Measurements from ENCODE around the gene KRT76. TPM values are rescaled to one million over a fixed set of nuclear protein-coding genes. Genes with fewer than 3 reads are reported as not detected.

KRT76 gene
- total RNA-seq: not detected

DNA sequence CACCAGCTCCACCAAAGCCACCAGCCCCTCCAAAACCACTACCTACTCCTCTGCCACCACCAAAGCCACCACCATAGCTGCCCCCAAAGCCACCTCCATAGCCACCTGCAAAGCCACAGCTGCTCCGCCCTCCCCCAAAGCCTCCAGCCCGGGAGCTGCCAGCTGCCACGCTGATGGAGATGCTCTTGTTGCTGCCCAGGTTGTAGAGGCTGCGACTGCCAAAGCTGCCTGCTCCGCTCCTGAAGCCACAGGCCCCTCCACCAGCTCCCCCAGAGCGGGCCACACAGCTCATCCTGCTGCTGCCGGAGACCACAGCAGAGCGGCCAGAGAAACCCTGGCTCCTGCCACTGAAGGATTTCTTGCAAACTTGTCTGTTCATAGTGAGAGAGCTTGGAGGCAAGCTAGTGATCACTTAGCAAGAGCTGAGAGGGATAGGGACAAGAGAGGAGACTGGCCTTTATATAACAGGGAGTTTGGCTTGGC, at the start of gene KRT76:
KRT76 (minus strand) TSS at position 433 of the 483 bp plus-strand sequence; CDS start at position 379, 54 bp downstream.
- no peak for DNase-seq (ENCODE audit: low spot score)
- Mint-ChIP-seq H3K9me3 (no peaks in the 10 kb centered on the region), H3K4me3 (no peak within 1 kb of the TSS), H3K36me3 (no peaks in the 10 kb centered on the region), H3K27me3 (peaks cover 6 to 7% of the 10 kb centered on the region in 2 donors), H3K27ac (peak within 1 kb of the TSS in 1 of 2 donors; percentile 19), H3K4me1 (ENCODE audit: low read depth in 2 of 2) (no peaks in the 10 kb centered on the region)
- no peak for ATAC-seq

DNA sequence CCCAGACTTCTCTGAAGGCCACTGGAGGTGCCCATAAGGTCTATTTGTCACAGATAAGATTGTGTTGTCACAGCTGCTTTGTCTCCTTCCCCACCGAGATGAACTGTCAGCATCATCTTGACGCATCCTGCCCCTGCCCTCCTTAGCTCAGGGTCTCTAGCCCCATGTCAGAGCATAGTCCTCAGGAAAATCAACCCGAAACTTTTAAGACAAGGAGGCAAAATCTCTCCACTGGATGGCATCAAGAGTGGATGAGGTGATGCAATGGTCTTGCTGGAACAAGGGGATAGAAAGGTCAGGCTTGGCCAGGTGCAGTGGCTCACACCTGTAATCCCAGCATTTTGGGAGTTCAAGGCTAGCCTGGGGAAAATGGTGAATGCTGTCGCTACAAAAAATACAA, 48.8 kb upstream of the KRT76 start:
- H3K27me3 Mint-ChIP-seq: peaks cover 0 to 2% of the 10 kb centered on the region in 2 donors
- H3K9me3 Mint-ChIP-seq: no peaks in the 10 kb centered on the region
- H3K36me3 Mint-ChIP-seq: no peaks in the 10 kb centered on the region
- no peak overlapping the region for H3K27ac Mint-ChIP-seq
- ATAC-seq (no peak), DNase-seq (ENCODE audit: low spot score) (no peak)
- H3K4me3 Mint-ChIP-seq: no peak overlapping the region
- peaks cover 19 to 21% of the 10 kb centered on the region in 2 donors for H3K4me1 Mint-ChIP-seq (ENCODE audit: low read depth in 2 of 2)

DNA sequence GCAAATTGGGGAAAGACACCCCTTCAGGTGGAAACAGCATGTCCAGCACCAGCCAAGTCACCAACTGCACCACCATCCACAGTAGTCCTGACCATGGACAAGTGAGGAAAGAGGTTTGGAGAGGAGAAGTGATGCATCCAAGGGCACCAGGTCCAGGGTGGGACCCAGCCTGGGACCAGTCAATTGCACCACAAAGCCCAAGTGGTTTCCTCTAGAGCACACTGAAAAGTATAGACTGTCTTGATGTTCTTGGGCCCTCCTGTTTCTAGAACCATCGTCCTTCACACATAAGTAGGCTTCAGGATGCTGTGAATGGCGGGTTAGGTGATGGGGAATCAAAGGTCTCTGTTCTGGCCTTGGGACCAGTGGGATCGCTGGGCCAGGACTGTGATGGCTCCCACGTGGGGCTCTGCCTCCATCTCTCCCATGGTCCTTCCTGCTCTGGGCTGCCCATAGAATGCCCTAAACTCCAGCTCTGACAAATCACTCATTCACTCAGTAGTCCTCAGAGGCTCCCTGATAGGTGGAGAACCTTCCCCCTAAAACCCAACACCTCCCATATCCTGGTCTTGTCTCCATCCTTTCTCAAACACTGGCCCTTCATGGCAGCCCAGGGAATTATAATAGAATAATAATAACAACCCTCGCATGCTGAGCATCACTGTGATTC, 47.7 kb upstream of the KRT76 start:
- H3K36me3 Mint-ChIP-seq: no peaks in the 10 kb centered on the region
- H3K27me3 Mint-ChIP-seq: peaks cover 0 to 2% of the 10 kb centered on the region in 2 donors
- no peaks in the 10 kb centered on the region for H3K9me3 Mint-ChIP-seq
- no peak for DNase-seq (ENCODE audit: low spot score)
- no peak for ATAC-seq
- H3K4me3 Mint-ChIP-seq: no peak overlapping the region
- H3K27ac Mint-ChIP-seq: peak overlapping the region in 1 of 2 donors; percentile 13
- peaks cover 17 to 19% of the 10 kb centered on the region in 2 donors for H3K4me1 Mint-ChIP-seq (ENCODE audit: low read depth in 2 of 2)

DNA sequence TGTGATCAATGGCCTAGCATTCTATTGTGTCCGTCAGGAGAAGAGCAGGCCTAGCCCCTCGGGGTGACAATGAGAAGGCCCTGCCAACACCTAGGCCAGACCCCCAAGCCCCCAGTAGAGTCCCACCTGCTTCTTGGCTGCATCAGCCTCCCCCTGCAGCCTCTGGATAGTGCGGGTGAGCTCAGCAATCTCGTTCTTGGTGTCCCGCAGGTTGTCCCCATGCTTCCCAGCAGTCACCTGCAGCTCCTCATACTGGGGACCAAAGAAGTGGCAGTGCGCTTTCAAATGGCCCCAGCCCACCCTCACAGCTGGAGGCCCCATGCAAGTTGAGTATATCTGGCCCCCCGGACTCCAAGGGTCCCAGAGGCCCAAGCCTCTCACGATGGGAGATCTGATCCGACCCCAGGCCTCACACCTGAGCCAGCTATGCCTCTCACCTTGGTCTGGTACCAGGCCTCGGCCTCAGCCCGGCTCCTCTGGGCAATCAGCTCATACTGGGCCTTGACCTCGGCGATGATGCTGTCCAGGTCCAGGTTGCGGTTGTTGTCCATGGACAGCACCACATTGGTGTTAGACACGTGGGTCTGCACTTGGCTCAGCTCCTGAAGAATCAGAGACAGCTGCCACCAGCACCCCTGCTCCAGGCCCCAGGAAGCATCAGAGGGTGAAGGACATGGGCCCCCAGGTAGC, 46.8 kb upstream of the KRT76 start:
- no peak for DNase-seq (ENCODE audit: low spot score)
- ATAC-seq: no peak
- Mint-ChIP-seq H3K27ac (no peak overlapping the region), H3K27me3 (peaks cover 0 to 2% of the 10 kb centered on the region in 2 donors), H3K4me1 (ENCODE audit: low read depth in 2 of 2) (peaks cover 11 to 14% of the 10 kb centered on the region in 2 donors), H3K36me3 (no peaks in the 10 kb centered on the region), H3K9me3 (no peaks in the 10 kb centered on the region), H3K4me3 (no peak overlapping the region)

DNA sequence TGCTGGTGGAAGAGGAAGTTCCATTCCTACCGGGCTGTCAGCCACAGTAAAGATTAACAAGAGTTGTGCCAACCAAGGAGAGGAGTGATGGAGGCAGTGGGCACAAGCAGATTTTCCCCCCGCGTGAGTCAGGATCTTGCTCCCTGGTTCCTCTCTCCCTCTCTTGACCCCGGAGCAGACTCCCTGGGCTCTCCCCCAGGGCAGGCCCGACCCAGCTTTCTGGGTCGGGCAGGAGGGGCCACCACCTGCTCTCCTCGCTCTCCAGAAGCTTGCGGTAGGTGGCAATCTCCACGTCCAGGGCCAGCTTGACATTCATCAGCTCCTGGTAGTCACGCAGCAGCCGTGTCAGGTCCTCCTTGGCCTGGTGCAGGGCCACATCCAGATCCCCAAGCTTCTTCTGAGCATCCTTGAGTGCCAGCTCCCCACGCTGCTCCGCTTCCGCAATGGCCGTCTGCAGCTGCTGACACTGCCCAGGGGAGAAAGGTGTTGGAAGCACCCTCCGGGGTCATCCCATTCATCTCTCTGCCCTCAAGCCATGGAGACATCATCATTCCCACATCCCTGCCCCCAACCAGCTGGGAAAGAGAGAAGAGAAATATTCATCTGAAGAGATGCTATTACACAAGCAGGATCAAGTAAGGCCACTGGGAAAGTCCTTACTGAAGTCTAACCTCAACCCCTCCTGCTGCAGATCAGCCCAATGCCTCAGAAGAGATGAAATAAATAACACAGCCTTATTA, 45.8 kb upstream of the KRT76 start:
- Mint-ChIP-seq H3K4me3 (no peak overlapping the region), H3K27me3 (peaks cover 0 to 2% of the 10 kb centered on the region in 2 donors), H3K36me3 (no peaks in the 10 kb centered on the region)

DNA sequence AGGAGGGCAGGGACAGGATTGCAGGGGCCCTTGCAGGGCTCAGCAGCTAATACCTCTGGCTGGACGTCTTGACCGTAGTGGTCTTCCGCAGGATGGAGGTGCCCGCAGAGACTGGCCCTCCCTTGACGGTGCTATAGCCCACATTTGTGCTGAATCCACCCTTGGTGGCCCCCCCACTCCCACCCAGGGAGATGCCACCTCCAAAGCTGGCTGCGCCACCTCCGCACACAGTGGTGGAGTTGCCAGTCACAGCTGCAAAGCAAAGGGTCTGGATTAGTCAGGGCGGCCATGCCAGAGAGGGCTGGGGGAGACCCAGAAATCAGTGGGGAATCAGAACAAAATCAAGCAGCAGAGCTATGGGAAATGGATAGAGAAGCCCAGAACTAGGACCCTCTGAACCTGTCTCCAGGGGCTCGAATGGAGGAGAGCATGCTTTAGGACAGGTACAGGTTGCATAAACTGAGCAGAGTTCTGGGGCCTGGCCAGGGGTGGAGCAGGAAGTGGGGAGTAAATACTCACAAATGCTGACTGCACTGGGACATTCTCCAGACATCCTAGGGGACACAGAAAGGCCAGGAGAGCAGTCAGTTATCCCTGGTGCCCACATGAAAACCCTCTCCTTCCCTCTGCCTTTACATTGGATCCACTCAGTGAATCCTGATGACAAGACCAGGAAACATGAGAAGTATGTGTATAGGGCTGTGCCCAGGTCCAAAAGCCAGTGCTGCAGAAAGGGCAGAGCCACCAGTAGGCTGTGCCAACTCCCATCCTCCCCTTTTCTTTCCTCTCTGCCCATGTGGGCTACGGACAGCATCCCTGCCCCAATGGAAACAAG, 44.9 kb upstream of the KRT76 start:
- Mint-ChIP-seq H3K27ac (no peak overlapping the region), H3K4me3 (no peak overlapping the region)
- ATAC-seq: no peak

More for the DNA sequence above, 45.8 kb upstream of the KRT76 start:
- ATAC-seq (no peak), DNase-seq (ENCODE audit: low spot score) (no peak)
- Mint-ChIP-seq H3K9me3 (no peaks in the 10 kb centered on the region), H3K27ac (no peak overlapping the region), H3K4me1 (ENCODE audit: low read depth in 2 of 2) (peaks cover 4 to 5% of the 10 kb centered on the region in 2 donors)

DNA sequence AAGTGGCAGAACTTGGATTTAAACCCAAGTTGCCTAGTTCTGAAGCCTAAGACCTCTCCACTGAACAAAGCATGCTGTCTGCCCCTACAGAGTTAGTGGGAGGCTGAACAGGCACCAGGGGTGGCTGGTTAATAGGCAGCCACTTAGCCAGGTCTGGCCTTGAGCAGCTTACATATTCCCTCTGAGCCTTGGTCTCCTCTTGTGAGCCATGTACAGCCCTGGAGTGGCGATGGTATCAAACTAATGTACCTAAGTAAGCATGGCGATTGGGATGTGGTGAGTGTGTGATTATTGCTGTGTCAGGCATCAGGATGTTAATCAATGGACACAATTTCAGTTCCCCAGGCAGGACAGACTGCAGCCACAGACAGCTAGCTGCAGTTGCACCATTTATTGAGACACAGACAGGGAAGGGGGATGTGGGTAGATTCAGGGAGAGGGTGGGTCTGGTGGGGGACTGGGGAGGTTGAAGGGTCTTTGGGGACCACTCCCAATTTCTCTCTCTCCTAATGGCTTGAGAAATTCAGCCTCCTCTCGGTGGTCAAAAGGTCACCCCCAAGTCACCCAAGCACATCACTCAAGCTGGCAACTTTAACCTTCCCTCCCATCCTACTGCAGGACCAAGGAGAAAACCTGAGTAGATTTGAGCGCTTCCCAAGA, 44.1 kb upstream of the KRT76 start:
- H3K27me3 Mint-ChIP-seq: peaks cover 0 to 2% of the 10 kb centered on the region in 2 donors
- peaks cover 0 to 4% of the 10 kb centered on the region in 2 donors for H3K4me1 Mint-ChIP-seq (ENCODE audit: low read depth in 2 of 2)
- H3K9me3 Mint-ChIP-seq: no peaks in the 10 kb centered on the region
- no peak for DNase-seq (ENCODE audit: low spot score)
- no peak for ATAC-seq
- H3K4me3 Mint-ChIP-seq: no peak overlapping the region
- H3K27ac Mint-ChIP-seq: no peak overlapping the region
- H3K36me3 Mint-ChIP-seq: no peaks in the 10 kb centered on the region

More for the DNA sequence above, 44.9 kb upstream of the KRT76 start:
- no peaks in the 10 kb centered on the region for H3K36me3 Mint-ChIP-seq
- H3K27me3 Mint-ChIP-seq: peaks cover 0 to 2% of the 10 kb centered on the region in 2 donors
- DNase-seq (ENCODE audit: low spot score): no peak
- H3K4me1 Mint-ChIP-seq (ENCODE audit: low read depth in 2 of 2): peaks cover 0 to 4% of the 10 kb centered on the region in 2 donors
- H3K9me3 Mint-ChIP-seq: no peaks in the 10 kb centered on the region

DNA sequence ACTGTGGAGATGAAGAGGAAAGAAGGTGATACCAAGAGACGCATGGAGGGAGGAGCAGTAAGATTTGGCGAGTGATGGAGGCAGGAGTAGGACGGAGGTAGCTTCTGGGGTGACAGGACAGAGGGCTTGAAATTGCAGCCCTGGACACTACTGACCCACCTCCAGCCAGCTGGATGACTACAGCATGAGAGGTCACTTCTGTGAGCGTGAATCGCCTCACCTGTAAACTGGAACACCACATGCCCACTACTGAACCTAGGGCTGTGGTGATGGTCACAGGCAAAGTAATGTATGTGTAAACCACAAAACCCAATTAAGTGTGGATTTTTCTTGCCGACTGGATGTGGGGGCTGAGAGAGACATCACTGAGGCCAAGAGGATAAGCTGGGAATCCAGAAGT, 43.4 kb upstream of the KRT76 start:
- H3K4me1 Mint-ChIP-seq (ENCODE audit: low read depth in 2 of 2): peaks cover 0 to 4% of the 10 kb centered on the region in 2 donors
- H3K27ac Mint-ChIP-seq: no peak overlapping the region
- H3K4me3 Mint-ChIP-seq: no peak overlapping the region
- ATAC-seq: no peak
- H3K9me3 Mint-ChIP-seq: no peaks in the 10 kb centered on the region
- no peaks in the 10 kb centered on the region for H3K36me3 Mint-ChIP-seq
- DNase-seq (ENCODE audit: low spot score): no peak
- H3K27me3 Mint-ChIP-seq: peaks cover 0 to 2% of the 10 kb centered on the region in 2 donors

DNA sequence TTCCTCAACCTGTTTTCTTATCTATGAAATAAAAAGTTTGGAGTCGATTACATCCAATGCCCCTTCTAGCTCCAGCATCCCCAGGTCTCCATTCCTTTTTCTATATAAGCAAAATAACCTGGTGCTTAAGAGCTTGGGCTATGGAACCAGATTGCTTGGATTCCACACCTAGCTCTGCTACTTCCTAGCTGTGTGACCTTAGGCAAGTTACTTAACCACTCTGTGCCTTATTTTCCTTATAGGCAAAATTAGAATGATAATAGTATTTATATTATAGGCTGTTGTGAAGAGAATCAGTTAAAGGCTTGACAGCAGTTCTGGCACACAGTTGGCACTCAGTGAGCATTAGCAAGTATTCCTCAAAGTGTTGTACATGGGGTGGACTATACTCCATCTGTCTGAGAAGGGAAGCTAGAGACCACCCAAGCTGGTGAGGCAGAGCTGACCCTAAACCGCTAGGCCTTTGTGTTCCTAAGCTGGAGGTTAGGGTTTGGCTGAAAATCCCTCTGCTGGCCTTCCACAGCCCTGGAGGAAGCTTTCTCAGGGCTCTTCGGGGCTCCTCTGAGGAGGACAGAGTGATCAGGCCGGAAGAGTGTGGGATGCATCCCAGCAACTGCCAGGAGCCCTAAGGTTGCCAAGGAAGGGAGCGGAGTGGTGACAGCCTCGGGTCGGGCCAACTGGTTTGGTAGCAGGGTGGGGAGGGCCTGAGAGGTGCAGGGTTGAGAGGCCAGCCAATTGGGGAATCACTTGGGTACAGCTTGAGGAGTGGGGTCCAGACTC, 42.8 kb upstream of the KRT76 start:
- peaks cover 0 to 4% of the 10 kb centered on the region in 2 donors for H3K4me1 Mint-ChIP-seq (ENCODE audit: low read depth in 2 of 2)
- DNase-seq (ENCODE audit: low spot score) (no peak), ATAC-seq (no peak)
- no peak overlapping the region for H3K27ac Mint-ChIP-seq
- peaks cover 0 to 2% of the 10 kb centered on the region in 2 donors for H3K27me3 Mint-ChIP-seq
- no peak overlapping the region for H3K4me3 Mint-ChIP-seq
- H3K36me3 Mint-ChIP-seq: no peaks in the 10 kb centered on the region
- H3K9me3 Mint-ChIP-seq: no peaks in the 10 kb centered on the region

DNA sequence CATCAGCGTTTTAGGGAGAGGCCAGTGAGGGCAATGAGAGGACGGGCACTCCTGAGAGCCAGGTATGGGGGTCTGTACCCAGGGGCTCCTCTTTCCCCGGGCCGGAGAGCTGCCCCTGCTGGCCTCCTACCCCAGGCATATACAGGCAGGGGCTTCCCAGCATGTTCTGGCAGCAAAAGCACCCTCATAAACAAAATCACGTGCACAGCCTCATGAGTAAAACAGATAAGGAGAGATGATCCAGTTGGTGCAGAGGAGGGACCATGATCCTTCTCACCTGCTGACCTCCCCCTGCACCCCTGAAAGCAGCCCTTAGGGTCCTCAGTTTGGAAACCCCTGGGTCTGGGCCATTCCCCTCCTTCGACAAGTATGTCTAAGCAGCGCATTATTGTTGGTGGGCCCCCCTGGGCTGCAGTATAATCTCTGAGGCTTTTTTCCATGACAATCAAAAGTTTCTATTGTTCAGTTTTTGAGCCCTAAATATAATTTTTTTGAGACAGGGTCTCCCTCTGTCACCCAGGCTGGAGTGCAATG, 41.8 kb upstream of the KRT76 start:
- H3K27ac Mint-ChIP-seq: no peak overlapping the region
- no peaks in the 10 kb centered on the region for H3K9me3 Mint-ChIP-seq
- ATAC-seq: no peak

DNA sequence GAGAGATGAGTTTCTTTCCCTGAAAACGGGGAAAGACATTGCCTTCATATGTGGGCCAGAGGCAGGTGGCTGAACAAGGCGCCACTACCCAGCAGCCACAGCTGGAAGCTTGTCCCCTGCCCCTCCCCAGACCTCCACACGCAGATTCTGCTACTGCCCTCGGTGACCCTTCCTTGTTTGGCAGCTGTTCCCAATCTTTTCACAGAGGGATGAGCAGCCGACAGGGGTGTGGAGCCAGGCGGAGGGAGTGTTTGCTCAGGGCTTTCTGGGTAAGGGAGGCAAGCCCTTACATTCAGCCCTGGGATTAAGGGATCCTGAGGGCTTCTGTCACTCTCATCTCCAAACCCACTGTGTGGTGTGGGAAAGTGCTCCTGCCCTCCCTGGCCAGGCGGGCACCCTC, 41.2 kb upstream of the KRT76 start:
- Mint-ChIP-seq H3K27ac (no peak overlapping the region), H3K4me1 (ENCODE audit: low read depth in 2 of 2) (peaks cover 0 to 4% of the 10 kb centered on the region in 2 donors), H3K9me3 (no peaks in the 10 kb centered on the region), H3K27me3 (peaks cover 0 to 4% of the 10 kb centered on the region in 2 donors), H3K36me3 (no peaks in the 10 kb centered on the region), H3K4me3 (no peak overlapping the region)
- DNase-seq (ENCODE audit: low spot score): no peak
- ATAC-seq: no peak

More for the DNA sequence above, 41.8 kb upstream of the KRT76 start:
- H3K36me3 Mint-ChIP-seq: no peaks in the 10 kb centered on the region
- no peak overlapping the region for H3K4me3 Mint-ChIP-seq
- peaks cover 0 to 4% of the 10 kb centered on the region in 2 donors for H3K27me3 Mint-ChIP-seq
- no peak for DNase-seq (ENCODE audit: low spot score)
- H3K4me1 Mint-ChIP-seq (ENCODE audit: low read depth in 2 of 2): peaks cover 0 to 4% of the 10 kb centered on the region in 2 donors

DNA sequence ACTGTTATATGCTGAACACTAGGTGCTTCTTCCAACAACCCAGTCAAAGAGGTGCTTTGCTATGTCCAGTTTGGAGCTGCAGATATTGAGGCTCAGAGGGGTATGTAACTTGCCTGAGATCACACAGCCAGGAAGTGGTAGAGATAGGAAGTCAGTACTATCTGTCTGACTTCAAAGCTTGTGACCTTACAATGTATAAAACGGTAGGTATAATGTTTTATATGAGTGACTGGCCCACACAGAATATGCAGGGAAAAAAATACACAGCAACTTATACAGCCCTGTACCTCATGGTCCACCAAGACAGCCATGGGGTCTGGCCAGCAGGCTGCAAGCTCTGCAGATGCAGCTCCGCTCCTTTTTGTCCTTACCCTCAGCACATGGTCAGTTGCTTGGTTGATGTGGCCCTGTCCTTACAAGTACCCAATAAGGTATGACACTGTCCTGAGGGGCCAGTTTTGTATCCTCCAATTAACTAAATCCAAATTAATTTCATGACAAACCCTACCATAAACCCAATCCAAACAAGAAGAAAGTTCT, 40.6 kb upstream of the KRT76 start:
- DNase-seq (ENCODE audit: low spot score) (no peak), ATAC-seq (no peak)
- Mint-ChIP-seq H3K9me3 (no peaks in the 10 kb centered on the region), H3K27me3 (peaks cover 0 to 4% of the 10 kb centered on the region in 2 donors), H3K36me3 (no peaks in the 10 kb centered on the region), H3K27ac (no peak overlapping the region), H3K4me3 (no peak overlapping the region), H3K4me1 (ENCODE audit: low read depth in 2 of 2) (peaks cover 0 to 4% of the 10 kb centered on the region in 2 donors)
